Esophagus muscularis mucosa (tissue), 4 donors: Measurements from ENCODE around the gene USP24.

Experiments
- CTCF ChIP-seq, 3 experiments: fragments of 200-600 bp in 2 of 3; fragments of 450-650 bp in 1 of 3; sonication (generic) in 2 of 3; IDR thresholded peaks; one replicate each; pipeline ENCODE4 v1.5.1; 2017 to 2019; ENCODE audit warnings: antibody characterized with exemption in 3 of 3, mild to moderate bottlenecking in 2 of 3, moderate library complexity in 1 of 3
- EP300 ChIP-seq: sonication (generic); formaldehyde crosslinking; IDR thresholded peaks from one replicate; pipeline ENCODE4 v1.6.1; 2017; ENCODE audit warnings: antibody characterized with exemption
- POLR2A ChIP-seq: fragments of 450-650 bp; IDR thresholded peaks from one replicate; pipeline ENCODE4 v1.6.1; 2017; ENCODE audit warnings: antibody characterized with exemption, moderate library complexity, mild to moderate bottlenecking, low read depth
- POLR2AphosphoS5 ChIP-seq, 2 donors: sonication (generic); formaldehyde crosslinking; IDR thresholded peaks; one replicate each; pipeline ENCODE4 v1.6.1; 2017; ENCODE audit warnings: antibody characterized with exemption in 2 of 2

GRCh38 chr1:55073187-55073916 lies 141.8 kb downstream of the USP24 start:
- TF ChIP-seq CTCF (IDR thresholded peaks at IDR 0.05): no peak
- TF ChIP-seq POLR2A: no peak
- no peak for TF ChIP-seq EP300
- TF ChIP-seq POLR2AphosphoS5 (IDR thresholded peaks at IDR 0.05): no peak
